ENCODE measurements around the gene CRYBA2.
A peak's percentile ranks its signal among the peaks of the same experiment; 100 is the strongest.

Gene CRYBA2

DNA sequence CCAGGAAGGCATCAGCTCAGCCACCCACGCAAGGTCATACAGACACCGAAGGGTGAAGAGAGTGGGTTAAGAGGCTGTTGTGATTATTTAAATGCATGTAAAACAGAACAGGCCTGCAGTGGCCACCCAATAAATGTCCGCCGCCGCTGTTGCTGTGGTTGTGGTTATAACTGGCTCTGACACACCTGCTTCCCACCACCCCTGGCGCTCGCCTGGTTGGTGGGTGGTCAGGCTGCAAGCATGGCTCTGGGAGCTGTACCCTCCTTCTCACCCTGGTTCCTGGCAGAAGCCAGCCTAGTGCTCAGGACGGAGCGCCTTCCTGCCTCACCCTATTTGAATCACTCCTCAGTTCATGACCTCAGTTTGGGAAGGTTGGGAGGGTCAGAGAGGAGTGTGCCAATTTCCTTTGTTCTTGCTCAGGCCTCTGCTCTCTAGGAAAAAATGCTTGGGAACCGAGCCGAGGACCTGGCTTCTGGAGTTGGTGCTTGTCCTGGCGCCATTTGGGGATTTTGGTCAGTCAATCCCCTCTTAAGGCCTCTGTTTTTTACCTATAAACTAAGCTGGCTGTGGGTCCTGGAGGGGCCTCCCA is 5.3 kb upstream of the CRYBA2 start:
- no peak for DNase-seq

DNA sequence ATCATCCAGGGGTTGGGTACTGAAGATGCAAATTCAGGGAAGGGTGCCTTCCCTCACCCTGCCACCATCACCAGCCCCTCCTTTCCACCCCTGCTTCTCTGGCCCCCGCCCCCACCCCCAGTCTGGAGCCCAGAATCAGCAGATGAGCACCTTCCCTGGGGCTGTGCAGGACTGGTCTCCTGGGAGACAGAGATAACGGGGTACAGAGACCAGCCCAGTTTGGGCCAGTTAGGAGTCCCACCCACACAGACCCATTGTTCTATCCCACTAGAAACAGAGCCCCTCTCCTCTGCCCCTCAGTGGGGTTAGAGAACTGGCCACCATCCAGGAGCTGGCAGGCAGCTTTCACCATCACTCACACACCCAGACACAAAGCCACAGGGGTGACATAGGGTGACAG is 4.5 kb upstream of the CRYBA2 start:
- no peak for DNase-seq

DNA sequence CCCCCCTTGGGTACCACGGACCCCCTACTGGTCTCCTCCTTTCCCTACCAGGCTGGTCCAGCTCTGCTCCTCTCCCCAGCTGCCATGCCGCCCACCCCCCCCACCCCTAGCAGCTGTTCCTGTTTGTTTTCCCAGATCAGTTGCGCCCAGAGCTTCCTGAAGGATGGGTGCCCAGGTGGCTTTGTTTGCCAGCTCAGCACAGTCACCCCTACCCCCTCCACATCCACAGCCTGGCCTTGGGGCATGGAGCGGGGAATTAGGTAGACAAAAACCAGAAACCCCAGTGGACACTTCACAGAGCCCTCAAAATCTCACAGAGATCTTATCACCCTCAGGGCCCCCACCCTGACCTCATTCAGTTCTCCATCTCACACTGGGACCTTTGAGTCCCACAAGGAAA is 3.7 kb upstream of the CRYBA2 start:
- no peak for DNase-seq

DNA sequence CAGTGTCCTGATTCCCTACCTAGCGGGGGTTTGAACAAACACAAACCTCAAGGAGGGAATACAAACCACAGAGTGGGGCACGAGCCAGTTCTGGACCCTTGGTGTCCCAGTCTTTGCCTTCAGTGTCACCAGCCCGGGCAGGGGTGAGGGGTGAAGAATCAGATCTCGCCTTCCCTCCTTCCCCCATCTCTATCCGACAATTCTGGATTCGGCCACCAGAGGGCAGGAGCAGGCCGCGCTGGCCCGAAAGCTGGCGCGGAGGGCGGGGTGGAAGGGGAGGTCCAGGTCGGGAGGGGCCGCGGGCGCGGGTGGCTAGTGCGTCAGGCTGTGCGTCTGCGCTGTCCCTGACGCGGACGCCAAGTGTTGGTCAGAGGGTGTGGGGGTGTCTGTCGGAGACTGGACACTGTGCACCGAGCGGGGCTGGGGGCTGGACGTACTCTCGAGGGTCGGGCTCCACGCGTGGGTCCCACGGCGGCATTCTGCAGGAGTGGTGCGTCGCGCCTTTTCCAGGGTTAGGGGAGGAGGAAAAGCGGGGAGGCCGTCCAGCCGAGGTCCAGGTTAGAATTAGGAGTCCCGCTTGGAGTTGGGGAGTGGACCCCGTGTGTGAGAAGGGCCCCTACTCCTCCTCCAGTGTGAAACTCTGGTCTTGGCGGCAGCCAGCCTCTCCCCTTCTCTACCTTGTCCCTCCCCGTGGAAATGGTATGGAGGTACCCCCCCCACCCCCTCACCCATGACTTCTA is 2.9 kb upstream of the CRYBA2 start:
- peak; percentile 35 to 76 (median 53) for DNase-seq

GRCh38 chr2:218995561-218995960 is 2.3 kb upstream of the CRYBA2 start:
- DNase-seq = no peak

GRCh38 chr2:218992703-218993344 is 398 bp downstream of the CRYBA2 start:
- no peak for DNase-seq

- DNase-seq = no peak
Observed at GRCh38 chr2:218992196-218992595, 1.0 kb downstream of the CRYBA2 start.

DNA sequence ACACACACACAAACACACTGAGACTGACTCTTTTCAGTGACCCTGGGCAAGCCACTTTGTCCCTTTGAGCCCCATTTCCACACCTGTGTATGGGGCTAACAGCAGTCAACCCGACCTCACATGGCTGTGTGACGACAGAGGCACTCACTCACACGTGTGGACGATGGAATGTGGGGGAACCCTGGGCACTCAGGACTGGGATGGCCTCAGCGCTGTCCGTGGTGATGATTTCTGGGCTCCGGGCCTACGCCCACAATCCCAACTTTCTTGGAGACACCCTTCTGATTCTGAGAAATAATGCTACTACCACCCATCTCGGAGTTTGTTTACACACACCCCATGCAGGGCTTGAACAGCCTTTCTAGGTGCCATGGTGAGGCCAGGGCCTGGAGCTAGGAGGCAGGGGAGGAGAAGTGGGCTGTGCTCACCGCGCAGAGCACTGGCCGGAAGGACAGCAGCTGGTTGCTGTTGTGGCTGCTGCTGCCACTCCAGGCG is 1.5 kb downstream of the CRYBA2 start:
- DNase-seq = no peak

DNA sequence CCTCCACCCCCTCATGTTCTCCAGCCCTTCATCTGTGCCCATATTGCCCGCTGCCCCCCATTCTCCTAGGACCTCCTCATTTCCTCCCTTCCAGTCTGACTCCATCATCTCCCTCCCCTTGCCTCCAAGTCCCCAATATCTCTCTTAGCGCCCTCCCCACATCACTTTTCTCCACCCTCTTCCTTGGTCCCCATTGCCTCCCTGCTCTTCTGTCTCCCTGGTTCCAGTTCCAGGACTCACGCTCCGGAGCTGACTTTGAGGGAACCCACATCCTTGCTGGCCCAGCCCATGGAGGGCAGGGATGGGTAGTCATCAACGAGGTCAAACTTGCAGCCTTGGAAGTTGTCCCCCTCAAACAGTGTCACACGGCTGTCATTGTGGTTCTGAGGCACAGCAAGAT is 2.6 kb downstream of the CRYBA2 start:
- DNase-seq = no peak

DNA sequence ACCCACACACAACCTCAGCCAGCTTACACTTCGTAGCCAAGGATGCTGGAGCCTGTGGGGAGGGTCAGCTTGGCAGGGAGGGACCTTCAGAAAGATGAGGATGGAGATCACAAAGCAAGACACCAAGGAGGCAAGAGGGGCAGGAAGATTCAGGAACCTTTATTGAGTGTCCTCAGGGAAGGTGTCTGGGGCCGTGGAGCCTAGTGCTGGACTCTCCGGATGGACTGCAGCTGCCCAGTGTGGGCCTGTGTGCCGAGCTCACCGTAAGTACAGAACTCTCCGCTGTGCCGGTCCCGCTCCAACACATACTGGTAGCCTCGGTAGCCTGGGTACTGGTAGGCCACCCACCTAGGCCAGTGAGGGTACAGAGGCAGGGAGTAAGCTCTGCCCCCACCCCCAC is 3.2 kb downstream of the CRYBA2 start:
- no peak for DNase-seq

- DNase-seq = no peak
Observed at GRCh38 chr2:218988650-218989049, 4.6 kb downstream of the CRYBA2 start.

DNA sequence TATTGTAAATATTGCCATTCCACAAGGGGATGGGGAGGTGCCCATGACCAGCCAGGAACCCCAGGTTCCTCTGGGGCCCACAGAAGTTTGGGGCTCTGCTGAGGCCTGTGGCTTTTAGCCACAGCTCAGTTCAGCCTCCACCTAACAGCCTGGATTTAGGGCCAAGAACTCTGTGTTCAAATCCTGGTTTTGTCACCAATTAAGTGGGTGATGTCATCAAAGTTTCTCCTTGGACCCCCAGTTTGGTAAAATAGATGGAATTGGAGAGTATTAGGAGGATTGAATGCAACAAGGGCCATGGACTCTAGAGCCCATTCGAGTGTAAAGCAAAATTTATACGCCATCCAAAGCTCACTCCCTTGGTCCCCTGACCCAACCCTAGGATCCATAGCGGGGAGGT is 5.1 kb downstream of the CRYBA2 start:
- no peak for DNase-seq

DNA sequence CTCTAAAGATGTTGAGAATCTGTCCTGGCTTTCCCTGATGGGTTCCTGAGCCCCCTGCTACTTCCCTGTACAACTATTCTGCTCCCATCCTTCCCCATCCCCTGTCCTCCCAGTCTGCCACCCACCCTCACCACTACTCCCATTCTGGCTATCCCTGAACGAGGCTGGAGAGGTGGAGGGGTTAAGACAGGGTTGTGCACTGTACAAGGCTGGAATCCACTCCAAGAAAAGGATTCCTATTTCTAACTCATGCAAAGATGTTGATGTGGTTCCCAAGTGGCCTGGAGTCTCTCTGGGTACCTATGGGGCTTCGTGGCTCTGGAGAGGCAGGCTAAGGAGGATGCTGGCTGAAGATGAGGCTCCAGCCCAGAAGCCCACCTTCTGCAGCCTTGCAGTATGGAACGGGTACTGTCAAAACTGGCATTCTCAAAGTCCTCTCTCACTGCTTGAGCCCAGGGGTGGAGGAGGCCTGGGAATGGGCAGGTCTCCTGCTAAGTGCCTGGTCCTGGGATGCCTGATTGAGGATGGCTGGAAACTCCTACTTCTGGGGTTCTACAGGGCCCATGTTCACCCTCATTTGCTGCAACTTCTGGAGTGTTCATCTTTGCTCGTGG is 7.0 kb downstream of the CRYBA2 start:
- DNase-seq = no peak

- DNase-seq = no peak
Observed at GRCh38 chr2:218985325-218986091, 7.7 kb downstream of the CRYBA2 start.

DNA sequence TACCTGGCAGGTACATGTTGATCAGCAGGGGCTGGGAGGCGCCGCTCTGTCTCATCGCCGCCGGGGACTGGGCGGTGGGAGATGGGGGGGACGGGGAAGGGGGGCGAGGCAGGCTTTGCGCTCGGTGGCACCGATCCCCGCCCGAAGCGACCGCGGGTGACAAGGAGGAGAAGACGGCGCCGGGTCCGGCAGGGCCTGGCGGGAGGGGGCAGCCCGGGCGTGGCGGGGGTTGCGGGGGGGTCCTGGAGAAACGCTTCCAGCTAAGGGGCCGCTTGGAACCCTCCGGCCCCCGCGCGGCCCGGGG is 8.2 kb downstream of the CRYBA2 start, which contains the start of gene FEV:
TSS of gene FEV (minus strand) at position 164 of the 304 bp plus-strand sequence. CDS start at position 55, 109 bp downstream.
- no peak for DNase-seq

DNA sequence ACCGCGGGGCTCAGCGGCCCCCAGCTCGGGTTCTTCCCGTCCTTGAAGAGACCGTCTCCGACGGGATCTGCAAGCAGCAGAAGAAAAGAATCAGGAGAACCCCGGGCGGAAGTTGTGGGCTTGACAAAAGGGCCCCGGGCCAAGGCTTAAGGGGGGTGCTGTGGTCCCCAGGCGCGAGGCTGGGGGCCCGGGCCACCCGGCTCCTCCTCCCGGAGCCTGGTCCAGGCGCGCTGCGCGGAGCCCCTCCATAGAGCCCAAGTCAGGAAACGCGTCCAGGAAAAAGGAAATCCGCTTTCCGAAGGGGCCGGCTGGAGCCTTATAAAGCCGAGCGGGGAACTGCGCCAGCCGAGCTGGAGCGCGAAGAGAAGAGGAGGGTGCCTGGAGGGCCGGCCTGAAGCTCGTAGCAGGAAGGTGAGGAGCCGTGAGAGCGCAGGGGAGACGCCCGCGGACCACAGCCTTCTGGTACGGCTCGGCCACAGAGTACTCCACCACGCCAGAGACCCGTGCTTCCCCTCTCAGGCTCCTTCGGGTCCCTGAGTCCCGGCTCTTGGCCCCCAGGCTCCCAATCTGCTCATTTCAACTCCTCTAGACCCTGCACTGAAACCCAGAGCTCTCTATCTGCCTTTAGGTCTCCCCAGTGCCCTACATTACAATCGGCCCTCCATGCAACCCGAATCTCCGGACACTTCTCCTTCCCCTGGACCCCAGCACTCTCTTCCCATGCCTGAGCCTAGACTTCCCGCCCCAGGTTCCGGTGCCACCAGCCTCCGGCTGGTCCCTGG is 8.8 kb downstream of the CRYBA2 start:
- no peak for DNase-seq

- DNase-seq = no peak
Observed at GRCh38 chr2:218983934-218984238, 9.3 kb downstream of the CRYBA2 start.

DNA sequence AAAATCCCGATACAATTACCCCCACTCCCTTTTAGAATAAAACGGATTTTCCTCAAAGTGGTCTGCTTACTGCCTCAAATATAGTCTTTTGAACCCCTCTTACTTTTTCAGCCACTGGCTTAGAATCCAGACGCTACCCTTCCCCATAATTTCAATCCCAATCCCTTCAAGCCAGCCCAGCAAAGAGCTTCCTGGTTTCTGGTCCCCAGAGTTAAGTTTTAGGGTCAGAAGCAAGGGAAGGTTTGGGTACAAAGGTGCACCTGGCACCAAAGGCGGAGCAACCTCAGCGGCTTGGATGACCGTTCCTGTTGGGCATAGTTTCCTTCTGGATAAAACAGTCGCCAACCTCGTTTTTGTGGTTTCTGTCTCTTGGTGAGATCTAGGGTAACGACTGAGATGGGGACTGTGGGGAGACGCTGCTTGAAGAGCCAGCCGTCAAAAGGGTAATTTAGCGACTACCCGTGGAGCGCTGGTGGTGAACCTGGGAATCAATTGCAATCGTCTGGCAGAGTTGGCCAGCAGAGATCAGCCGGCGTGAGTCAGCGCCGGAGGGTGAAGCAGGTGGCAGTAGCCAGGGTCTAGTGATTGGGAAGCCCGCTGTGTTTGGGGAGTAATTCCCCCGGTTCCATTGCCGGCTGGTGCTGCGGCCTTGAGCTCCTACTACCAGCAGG is 9.8 kb downstream of the CRYBA2 start:
- no peak for DNase-seq

GRCh38 chr2:218982586-218983262 is 10.5 kb downstream of the CRYBA2 start:
- no peak for DNase-seq

GRCh38 chr2:218981881-218982585 is 11.2 kb downstream of the CRYBA2 start:
- no peak for DNase-seq
